Body of pancreas (tissue), 4 donors: ENCODE results near the gene CNIH2. TPM values are rescaled to one million over a fixed set of nuclear protein-coding genes. Genes with fewer than 3 reads are reported as not detected.

Experiments used
- ATAC-seq: fragments of 150-250 bp; one replicate; pipeline ENCODE4 v1.9.1; 2016
- DNase-seq, 4 donors: peaks; one replicate each; pipeline ENCODE4 v3.0.0-alpha.2; 2019
- H3K27ac ChIP-seq, 4 donors: fragments of 200-600 bp; sonication (generic); 1 replicate in 3 of 4; 2 replicates in 1 of 4; pipeline versions ENCODE4 v1.5.1 to v1.6.1; 2016 to 2019; ENCODE audit warnings: mild to moderate bottlenecking in 1 of 4, mixed read lengths in 1 of 4, moderate library complexity in 1 of 4
- H3K27me3 ChIP-seq, 2 donors: fragments of 200-600 bp; sonication (generic); one replicate each; pipeline ENCODE4 v1.6.0; 2016; ENCODE audit warnings: mild to moderate bottlenecking in 1 of 2
- H3K36me3 ChIP-seq, 2 donors: fragments of 200-600 bp; sonication (generic); replicated peaks in 1 of 2; 2 replicates each; pipeline ENCODE4 v1.5.1; 2016; ENCODE audit warnings: low read depth in 2 of 2; ENCODE audit not compliant: insufficient read depth in 1 of 2
- H3K4me1 ChIP-seq: fragments of 200-600 bp; sonication (generic); one replicate; pipeline ENCODE4 v1.6.0; 2016
- H3K4me3 ChIP-seq, 2 donors: fragments of 200-600 bp; sonication (generic); 1 replicate in 1 of 2; 2 replicates in 1 of 2; pipeline ENCODE4 v1.5.1; 2016 to 2019
- H3K9me3 ChIP-seq, 3 donors: fragments of 200-600 bp; sonication (generic); 1 replicate in 2 of 3; 2 replicates in 1 of 3; pipeline ENCODE4 v1.5.1; 2016
- CTCF ChIP-seq, 7 experiments: fragments of 450-650 bp in 4 of 7; fragments of 200-600 bp in 3 of 7; sonication (generic) in 3 of 7; IDR thresholded peaks; one replicate each; pipeline ENCODE4 v1.5.1; 2016 to 2019; ENCODE audit warnings: antibody characterized with exemption in 7 of 7
- POLR2A ChIP-seq, 3 donors: fragments of 450-650 bp; IDR thresholded peaks; one replicate each; pipeline ENCODE4 v1.6.1; 2016; ENCODE audit warnings: antibody characterized with exemption in 3 of 3, mild to moderate bottlenecking in 2 of 3
- WGBS, 2 donors: methylation state at CpG; one replicate each; pipeline ENCODE4 v1.1.5; 2017; 5-methylcytosine and 5-hydroxymethylcytosine counted together
- intact Hi-C: fragments of 100-400 bp; cut with DNase I; formaldehyde crosslinking; loops from one replicate; pipeline ENCODE4 v1.15.1; 2023
- total RNA-seq, 2 donors: library from RNA; depleted of rRNA; stranded (reverse); fragments of >200 nt; gene quantifications; one replicate each; pipeline ENCODE4 v1.1.0, GENCODE V29; 2016

The CNIH2 gene
- total RNA-seq, 2 donors from 2014 or later, result 3.6 to 4.6 TPM

DNA sequence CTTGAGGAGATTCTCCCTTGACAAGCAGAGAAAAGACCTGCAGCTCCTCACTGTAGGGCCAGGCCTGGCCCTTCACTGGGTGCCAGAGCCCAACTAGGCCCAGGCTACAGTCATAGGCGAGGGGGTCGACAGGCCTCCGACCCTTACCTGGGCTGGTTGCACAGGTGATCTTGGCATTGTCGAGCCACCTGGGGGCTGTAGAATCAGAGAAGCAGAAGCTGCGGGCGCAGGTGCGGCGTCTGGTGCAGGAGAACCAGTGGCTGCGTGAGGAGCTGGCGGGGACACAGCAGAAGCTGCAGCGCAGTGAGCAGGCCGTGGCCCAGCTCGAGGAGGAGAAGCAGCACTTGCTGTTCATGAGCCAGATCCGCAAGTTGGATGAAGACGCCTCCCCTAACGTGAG, 16.4 kb upstream of the CNIH2 start:
- DNase-seq (no peak), ATAC-seq (no peak)
- 94% methylated on average over 13 to 16 of the region's 16 CpGs for WGBS, 2 donors
- H3K27me3 ChIP-seq, result no peaks in the 10 kb centered on the region
- H3K9me3 ChIP-seq, result no peaks in the 10 kb centered on the region
- TF ChIP-seq CTCF (IDR thresholded peaks at IDR 0.05) (no peak), POLR2A (IDR thresholded peaks at IDR 0.05) (no peak)
- no peak overlapping the region for H3K27ac ChIP-seq
- intact Hi-C loops, result loop anchor here (5.0 kb wide), 1 partner anchor 39 kb away; no protein-coding TSS in a partner anchor
- no peak overlapping the region for H3K4me3 ChIP-seq
- H3K4me1 ChIP-seq, result peaks cover 14% of the 10 kb centered on the region
- peaks cover 0 to 7% of the 10 kb centered on the region in 2 donors for H3K36me3 ChIP-seq

DNA sequence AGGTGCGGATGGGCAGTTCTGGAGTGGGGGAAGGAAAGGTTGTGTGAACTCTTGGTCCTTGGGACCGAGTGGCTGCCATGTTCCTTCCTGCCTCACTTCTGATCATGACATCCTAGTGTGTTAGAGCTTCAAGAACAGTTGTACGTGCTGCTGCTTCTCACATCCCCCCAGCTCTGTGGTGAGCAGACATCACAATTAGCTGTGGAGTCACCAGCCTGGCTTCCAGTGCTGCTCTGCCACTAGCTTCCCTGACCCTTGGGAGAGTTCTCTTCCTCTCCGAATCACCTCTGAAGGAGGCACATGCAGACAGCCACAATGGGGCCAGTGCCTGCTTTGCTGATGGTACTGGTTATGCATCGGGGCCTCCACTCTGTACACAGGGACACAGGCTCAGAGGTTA, 15.8 kb upstream of the CNIH2 start:
- WGBS, 2 donors, result 89 to 100% methylated on average over 3 to 5 of the region's 5 CpGs
- ATAC-seq (no peak), DNase-seq (no peak)
- Histone ChIP-seq H3K27ac (no peak overlapping the region), H3K9me3 (no peaks in the 10 kb centered on the region), H3K27me3 (no peaks in the 10 kb centered on the region), H3K4me1 (peaks cover 14% of the 10 kb centered on the region), H3K36me3 (peaks cover 0 to 7% of the 10 kb centered on the region in 2 donors), H3K4me3 (no peak overlapping the region)
- intact Hi-C loops, result loop anchor here (5.0 kb wide), 1 partner anchor 40 kb away; no protein-coding TSS in a partner anchor
- TF ChIP-seq CTCF (IDR thresholded peaks at IDR 0.05) (no peak), POLR2A (IDR thresholded peaks at IDR 0.05) (no peak)

DNA sequence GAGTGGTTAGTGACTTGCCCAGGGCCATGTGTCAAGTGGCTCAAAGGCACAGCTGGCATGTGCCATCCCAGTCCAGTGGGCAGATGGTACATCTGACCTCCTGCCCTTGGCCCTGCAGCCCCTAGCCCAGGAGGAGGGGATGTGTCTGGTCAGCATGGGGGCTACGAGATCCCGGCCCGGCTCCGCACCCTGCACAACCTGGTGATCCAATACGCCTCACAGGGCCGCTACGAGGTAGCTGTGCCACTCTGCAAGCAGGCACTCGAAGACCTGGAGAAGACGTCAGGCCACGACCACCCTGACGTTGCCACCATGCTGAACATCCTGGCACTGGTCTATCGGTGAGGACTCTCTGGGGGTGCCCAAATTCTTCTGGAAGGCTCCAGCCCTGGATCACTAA, 15.3 kb upstream of the CNIH2 start:
- Histone ChIP-seq H3K27me3 (no peaks in the 10 kb centered on the region), H3K36me3 (peaks cover 0 to 7% of the 10 kb centered on the region in 2 donors), H3K4me1 (peaks cover 15% of the 10 kb centered on the region), H3K27ac (no peak overlapping the region), H3K9me3 (no peaks in the 10 kb centered on the region), H3K4me3 (no peak overlapping the region)
- 83 to 87% methylated on average over 1 to 12 of the region's 12 CpGs for WGBS, 2 donors
- ATAC-seq (no peak), DNase-seq (no peak)
- intact Hi-C loops, result loop anchor here (5.0 kb wide), 1 partner anchor 40 kb away; no protein-coding TSS in a partner anchor
- TF ChIP-seq CTCF (IDR thresholded peaks at IDR 0.05), result no peak
- TF ChIP-seq POLR2A (IDR thresholded peaks at IDR 0.05), result no peak

DNA sequence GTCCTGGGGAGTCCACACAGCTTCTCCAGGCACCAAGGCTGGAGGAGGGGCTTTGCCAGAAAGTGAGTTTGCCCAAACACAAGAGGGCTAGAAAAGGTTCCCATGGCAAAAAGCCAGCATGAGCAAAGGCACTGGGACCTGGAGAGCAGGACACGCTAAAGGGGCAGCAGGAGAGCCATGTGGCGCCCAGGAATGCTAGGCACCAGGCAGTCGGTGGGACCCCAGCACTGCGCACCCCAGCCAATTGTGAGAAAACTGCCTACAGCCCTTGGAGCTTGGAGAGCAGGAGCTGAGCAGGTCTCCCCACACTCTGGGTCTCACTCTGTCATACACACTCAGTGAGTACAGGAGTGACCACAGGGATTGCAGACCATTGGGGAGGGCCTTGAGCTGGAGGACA, 14.7 kb upstream of the CNIH2 start:
- WGBS, 2 donors, result 90 to 92% methylated on average over 3 to 4 of the region's 4 CpGs
- H3K4me1 ChIP-seq, result peaks cover 20% of the 10 kb centered on the region
- H3K4me3 ChIP-seq, result no peak overlapping the region
- no peaks in the 10 kb centered on the region for H3K9me3 ChIP-seq
- H3K27ac ChIP-seq, result no peak overlapping the region
- no peaks in the 10 kb centered on the region for H3K27me3 ChIP-seq
- no peak for TF ChIP-seq CTCF (IDR thresholded peaks at IDR 0.05)
- TF ChIP-seq POLR2A (IDR thresholded peaks at IDR 0.05), result no peak
- DNase-seq (no peak), ATAC-seq (no peak)
- intact Hi-C loops, result loop anchor here (5.0 kb wide), 1 partner anchor 41 kb away; no protein-coding TSS in a partner anchor
- H3K36me3 ChIP-seq, result peaks cover 0 to 7% of the 10 kb centered on the region in 2 donors

DNA sequence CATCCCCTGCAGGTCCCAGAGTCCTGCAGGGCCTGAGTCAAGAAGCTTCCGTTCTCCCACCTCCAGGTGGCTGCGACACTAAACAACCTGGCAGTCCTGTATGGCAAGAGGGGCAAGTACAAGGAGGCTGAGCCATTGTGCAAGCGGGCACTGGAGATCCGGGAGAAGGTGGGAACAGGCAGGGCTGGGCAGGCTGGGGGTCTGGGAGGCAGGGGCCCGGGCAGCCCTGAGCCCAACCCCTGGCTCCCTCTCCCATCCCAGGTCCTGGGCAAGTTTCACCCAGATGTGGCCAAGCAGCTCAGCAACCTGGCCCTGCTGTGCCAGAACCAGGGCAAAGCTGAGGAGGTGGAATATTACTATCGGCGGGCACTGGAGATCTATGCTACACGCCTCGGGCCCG, 14.2 kb upstream of the CNIH2 start:
- Histone ChIP-seq H3K27me3 (no peaks in the 10 kb centered on the region), H3K36me3 (peaks cover 0 to 7% of the 10 kb centered on the region in 2 donors), H3K9me3 (no peaks in the 10 kb centered on the region), H3K27ac (no peak overlapping the region), H3K4me1 (peaks cover 15% of the 10 kb centered on the region), H3K4me3 (no peak overlapping the region)
- ATAC-seq (no peak), DNase-seq (no peak)
- intact Hi-C loops, result loop anchor here (5.0 kb wide), 1 partner anchor 41 kb away; no protein-coding TSS in a partner anchor
- TF ChIP-seq CTCF (IDR thresholded peaks at IDR 0.05), result no peak
- WGBS, 2 donors, result 95 to 100% methylated on average over 5 to 10 of the region's 10 CpGs
